ENCODE data around the gene PLA2G6.

- TF ChIP-seq CTCF (IDR thresholded peaks at IDR 0.05) (no peak), POLR2A (IDR thresholded peaks at IDR 0.05) (no peak)
Observed at GRCh38 chr22:38068641-38069371, 112.8 kb downstream of the PLA2G6 start.
